HCT116 (cell line): ENCODE data around the gene EPHA4. TPM values are rescaled to one million over a fixed set of nuclear protein-coding genes. Genes with fewer than 3 reads are reported as not detected.

Experiments
- ATAC-seq: fragments of 200-7000 bp; cut with Tn5 transposase; 2 replicates; pipeline ENCODE4 v1.9.1; 2020; ENCODE audit warnings: mild to moderate bottlenecking, moderate library complexity
- BruUV-seq: library from RNA; stranded (reverse); fragments of 400-500 nt; replicated peaks from 2 replicates; lab custom pipeline; 2021; lab: Mats Ljungman, UMichigan
- CTCF ChIA-PET: fragments of 300-600 bp; sonication (Branson Sonifier 250); formaldehyde crosslinking; loops from one replicate; lab custom pipeline; 2021; ENCODE audit warnings: antibody characterized with exemption; lab: Charles Lee
- POLR2A ChIA-PET: fragments of 300-600, 350-600 bp; sonication (Branson Sonifier 250); formaldehyde crosslinking; loops from one replicate; lab custom pipeline; 2021; ENCODE audit warnings: antibody characterized with exemption; lab: Charles Lee
- RAD21 ChIA-PET, 2 experiments: fragments of 300-600 bp; sonication (Branson Sonifier 250); formaldehyde crosslinking; loops; one replicate each; lab custom pipeline; 2023; ENCODE audit warnings: low total read pairs in 2 of 2; ENCODE audit not compliant: uncharacterized antibody in 2 of 2, unreplicated experiment in 2 of 2, low non-redundant PET in 1 of 2; lab: Charles Lee
- DNase-seq: peaks from one replicate; pipeline ENCODE4 v3.0.0-alpha.2; 2010; ENCODE audit warnings: low read depth, low spot score
- H2AFZ ChIP-seq: fragments of 200-600 bp; shearing (Covaris generic), sonication (generic); 2 replicates; pipeline ENCODE4 v1.6.1; 2017; ENCODE audit warnings: low read depth, mixed run types, mixed read lengths, antibody characterized with exemption, low read length; ENCODE audit not compliant: poor library complexity, severe bottlenecking
- H3K27ac ChIP-seq: 2 replicates; pipeline ENCODE4 v1.5.1; 2012; ENCODE audit warnings: low read depth, low read length
- H3K27me3 ChIP-seq: fragments of 200-600 bp; sonication (generic); 2 replicates; pipeline ENCODE4 v1.6.1; 2016; ENCODE audit warnings: mixed run types, low read length, mixed read lengths; ENCODE audit not compliant: insufficient read depth
- H3K36me3 ChIP-seq, 2 experiments: fragments of 200-500 bp in 1 of 2; fragments of 200-600 bp in 1 of 2; sonication (Bioruptor generic) in 1 of 2; sonication (generic) in 1 of 2; 2 replicates each; pipeline versions ENCODE4 v1.5.1 to v1.6.1; 2014 to 2016; ENCODE audit warnings: low read length in 2 of 2, inconsistent platforms in 1 of 2, mixed read lengths in 1 of 2, mixed run types in 1 of 2; ENCODE audit not compliant: insufficient read depth in 2 of 2, control insufficient read depth in 1 of 2
- H3K4me1 ChIP-seq, 2 experiments: fragments of 200-600 bp in 1 of 2; sonication (generic) in 1 of 2; 2 replicates each; pipeline versions ENCODE4 v1.5.1 to v1.6.1; 2012 to 2017; ENCODE audit warnings: low read length in 2 of 2, inconsistent platforms in 1 of 2, mild to moderate bottlenecking in 1 of 2, mixed read lengths in 1 of 2, mixed run types in 1 of 2, moderate library complexity in 1 of 2; ENCODE audit not compliant: insufficient read depth in 2 of 2, control insufficient read depth in 1 of 2
- H3K4me2 ChIP-seq: fragments of 200-600 bp; sonication (generic); 2 replicates; pipeline ENCODE4 v1.6.1; 2017; ENCODE audit warnings: mixed run types, low read length, mixed read lengths
- H3K4me3 ChIP-seq, 2 experiments: fragments of 200-600 bp in 1 of 2; sonication (generic) in 1 of 2; replicated peaks in 1 of 2; 2 replicates each; pipeline ENCODE4 v1.5.1; 2011 to 2016; ENCODE audit warnings: low read length in 2 of 2, control low read depth in 1 of 2, low read depth in 1 of 2, mild to moderate bottlenecking in 1 of 2, mixed read lengths in 1 of 2, mixed run types in 1 of 2
- H3K79me2 ChIP-seq: fragments of 200-600 bp; sonication (generic); 2 replicates; pipeline ENCODE4 v1.6.1; 2017; ENCODE audit warnings: mild to moderate bottlenecking, mixed run types, low read length, moderate library complexity, mixed read lengths; ENCODE audit not compliant: insufficient read depth
- H3K9ac ChIP-seq: fragments of 200-600 bp; sonication (generic); 2 replicates; pipeline ENCODE4 v1.6.1; 2016; ENCODE audit warnings: low read length, mixed read lengths
- H3K9me2 ChIP-seq: fragments of 200-600 bp; sonication (generic), shearing (Covaris generic); 2 replicates; pipeline ENCODE4 v1.6.1; 2017; ENCODE audit warnings: mixed run types, mild to moderate bottlenecking, moderate library complexity; ENCODE audit not compliant: insufficient read depth
- H3K9me3 ChIP-seq, 2 experiments: fragments of 200-500 bp in 1 of 2; fragments of 200-600 bp in 1 of 2; sonication (Bioruptor generic) in 1 of 2; sonication (generic) in 1 of 2; 2 replicates each; pipeline ENCODE4 v1.6.1; 2014 to 2017; ENCODE audit warnings: low read length in 2 of 2, mixed read lengths in 2 of 2, inconsistent platforms in 1 of 2, low read depth in 1 of 2, mild to moderate bottlenecking in 1 of 2, mixed run types in 1 of 2, moderate library complexity in 1 of 2; ENCODE audit not compliant: control insufficient read depth in 1 of 2, insufficient read depth in 1 of 2
- H4K20me1 ChIP-seq: fragments of 200-600 bp; sonication (generic), shearing (Covaris generic); 2 replicates; pipeline ENCODE4 v1.6.1; 2017; ENCODE audit warnings: mixed run types, mild to moderate bottlenecking, moderate library complexity; ENCODE audit not compliant: insufficient read depth
- ATF3 ChIP-seq: IDR thresholded peaks from 2 replicates; pipeline ENCODE4 v1.6.1; 2012
- CEBPB ChIP-seq: IDR thresholded peaks from 2 replicates; pipeline ENCODE4 v1.6.1; 2012; ENCODE audit warnings: low read depth
- EGR1 ChIP-seq: IDR thresholded peaks from 2 replicates; pipeline ENCODE4 v1.6.1; 2012; ENCODE audit warnings: low read depth
- ELF1 ChIP-seq: IDR thresholded peaks from 2 replicates; pipeline ENCODE4 v1.6.1; 2012; ENCODE audit warnings: low read depth, borderline replicate concordance
- EZH2 ChIP-seq: fragments of 200-600 bp; sonication (generic); IDR thresholded peaks from 2 replicates; pipeline ENCODE4 v1.6.1; 2017; ENCODE audit warnings: antibody characterized with exemption, mixed run types
- EZH2phosphoT487 ChIP-seq: fragments of 200-600 bp; IDR thresholded peaks from 2 replicates; pipeline ENCODE4 v1.6.1; 2018; ENCODE audit warnings: antibody characterized with exemption, borderline replicate concordance
- FOSL1 ChIP-seq: IDR thresholded peaks from 2 replicates; pipeline ENCODE4 v1.6.1; 2012; ENCODE audit warnings: low read depth
- POLR2A ChIP-seq: IDR thresholded peaks from 2 replicates; pipeline ENCODE4 v1.7.0; 2011; ENCODE audit warnings: borderline replicate concordance; ENCODE audit not compliant: insufficient read depth, insufficient read length; ENCODE audit errors: extremely low read depth
- POLR2AphosphoS5 ChIP-seq: IDR thresholded peaks from 2 replicates; pipeline ENCODE4 v1.6.1; 2011; ENCODE audit warnings: mild to moderate bottlenecking, low read depth, low read length, moderate library complexity
- RAD21 ChIP-seq: IDR thresholded peaks from 2 replicates; pipeline ENCODE4 v1.6.1; 2012; ENCODE audit warnings: low read depth, mild to moderate bottlenecking
- TCF7L2 ChIP-seq: IDR thresholded peaks from 2 replicates; pipeline ENCODE4 v1.7.0; 2011; ENCODE audit warnings: borderline replicate concordance, inconsistent platforms; ENCODE audit not compliant: insufficient read depth, insufficient read length; ENCODE audit errors: extremely low read depth
- YY1 ChIP-seq: IDR thresholded peaks from 2 replicates; pipeline ENCODE4 v1.6.1; 2011; ENCODE audit warnings: low read length, low read depth, moderate library complexity, mild to moderate bottlenecking; ENCODE audit not compliant: insufficient replicate concordance; ENCODE audit errors: extremely low read depth
- ZFX ChIP-seq: fragments of 450-650 bp; IDR thresholded peaks from 2 replicates; pipeline ENCODE4 v1.6.1; 2017
- intact Hi-C: fragments of 100-400 bp; cut with micrococcal nuclease; formaldehyde crosslinking; loops from 2 replicates; pipeline ENCODE4 v1.10.0; 2022
- total RNA-seq: library from RNA; stranded (reverse); gene quantifications from one replicate; pipeline ENCODE4 v1.2.1, GENCODE V29; 2021; ENCODE audit not compliant: unreplicated experiment
- TF ChIP-seq, protein P1 (sequence below): IDR thresholded peaks from 2 replicates; pipeline ENCODE4 v1.6.1; 2012; ENCODE audit warnings: low read depth
- TF ChIP-seq, protein P2 (sequence below), 3 experiments: fragments of 200-600 bp in 1 of 3; sonication (generic) in 1 of 3; IDR thresholded peaks in 2 of 3; conservative IDR thresholded peaks in 1 of 3; 2 replicates each; pipeline ENCODE4 v1.5.1; 2012 to 2017; ENCODE audit warnings: low read depth in 2 of 3, low read length in 2 of 3, antibody characterized with exemption in 1 of 3, borderline replicate concordance in 1 of 3, control low read depth in 1 of 3, mild to moderate bottlenecking in 1 of 3, mixed read lengths in 1 of 3, mixed run types in 1 of 3, moderate library complexity in 1 of 3; ENCODE audit not compliant: insufficient read depth in 1 of 3
- TF ChIP-seq, protein P3 (sequence below): IDR thresholded peaks from 2 replicates; pipeline ENCODE4 v1.6.1; 2012

EPHA4 gene
- total RNA-seq, 1 experiment from 2014 or later, result 3.5 TPM

- no peaks in the 10 kb centered on the region for H3K27me3 ChIP-seq
- POLR2A ChIA-PET, result no interaction called here
- BruUV-seq, result no TSS peak
- TF ChIP-seq CEBPB, result no peak
- TF ChIP-seq, protein P1, sequence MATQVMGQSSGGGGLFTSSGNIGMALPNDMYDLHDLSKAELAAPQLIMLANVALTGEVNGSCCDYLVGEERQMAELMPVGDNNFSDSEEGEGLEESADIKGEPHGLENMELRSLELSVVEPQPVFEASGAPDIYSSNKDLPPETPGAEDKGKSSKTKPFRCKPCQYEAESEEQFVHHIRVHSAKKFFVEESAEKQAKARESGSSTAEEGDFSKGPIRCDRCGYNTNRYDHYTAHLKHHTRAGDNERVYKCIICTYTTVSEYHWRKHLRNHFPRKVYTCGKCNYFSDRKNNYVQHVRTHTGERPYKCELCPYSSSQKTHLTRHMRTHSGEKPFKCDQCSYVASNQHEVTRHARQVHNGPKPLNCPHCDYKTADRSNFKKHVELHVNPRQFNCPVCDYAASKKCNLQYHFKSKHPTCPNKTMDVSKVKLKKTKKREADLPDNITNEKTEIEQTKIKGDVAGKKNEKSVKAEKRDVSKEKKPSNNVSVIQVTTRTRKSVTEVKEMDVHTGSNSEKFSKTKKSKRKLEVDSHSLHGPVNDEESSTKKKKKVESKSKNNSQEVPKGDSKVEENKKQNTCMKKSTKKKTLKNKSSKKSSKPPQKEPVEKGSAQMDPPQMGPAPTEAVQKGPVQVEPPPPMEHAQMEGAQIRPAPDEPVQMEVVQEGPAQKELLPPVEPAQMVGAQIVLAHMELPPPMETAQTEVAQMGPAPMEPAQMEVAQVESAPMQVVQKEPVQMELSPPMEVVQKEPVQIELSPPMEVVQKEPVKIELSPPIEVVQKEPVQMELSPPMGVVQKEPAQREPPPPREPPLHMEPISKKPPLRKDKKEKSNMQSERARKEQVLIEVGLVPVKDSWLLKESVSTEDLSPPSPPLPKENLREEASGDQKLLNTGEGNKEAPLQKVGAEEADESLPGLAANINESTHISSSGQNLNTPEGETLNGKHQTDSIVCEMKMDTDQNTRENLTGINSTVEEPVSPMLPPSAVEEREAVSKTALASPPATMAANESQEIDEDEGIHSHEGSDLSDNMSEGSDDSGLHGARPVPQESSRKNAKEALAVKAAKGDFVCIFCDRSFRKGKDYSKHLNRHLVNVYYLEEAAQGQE, result no peak
- no peak for TF ChIP-seq EGR1
- no peak for TF ChIP-seq TCF7L2
- TF ChIP-seq, protein P2, sequence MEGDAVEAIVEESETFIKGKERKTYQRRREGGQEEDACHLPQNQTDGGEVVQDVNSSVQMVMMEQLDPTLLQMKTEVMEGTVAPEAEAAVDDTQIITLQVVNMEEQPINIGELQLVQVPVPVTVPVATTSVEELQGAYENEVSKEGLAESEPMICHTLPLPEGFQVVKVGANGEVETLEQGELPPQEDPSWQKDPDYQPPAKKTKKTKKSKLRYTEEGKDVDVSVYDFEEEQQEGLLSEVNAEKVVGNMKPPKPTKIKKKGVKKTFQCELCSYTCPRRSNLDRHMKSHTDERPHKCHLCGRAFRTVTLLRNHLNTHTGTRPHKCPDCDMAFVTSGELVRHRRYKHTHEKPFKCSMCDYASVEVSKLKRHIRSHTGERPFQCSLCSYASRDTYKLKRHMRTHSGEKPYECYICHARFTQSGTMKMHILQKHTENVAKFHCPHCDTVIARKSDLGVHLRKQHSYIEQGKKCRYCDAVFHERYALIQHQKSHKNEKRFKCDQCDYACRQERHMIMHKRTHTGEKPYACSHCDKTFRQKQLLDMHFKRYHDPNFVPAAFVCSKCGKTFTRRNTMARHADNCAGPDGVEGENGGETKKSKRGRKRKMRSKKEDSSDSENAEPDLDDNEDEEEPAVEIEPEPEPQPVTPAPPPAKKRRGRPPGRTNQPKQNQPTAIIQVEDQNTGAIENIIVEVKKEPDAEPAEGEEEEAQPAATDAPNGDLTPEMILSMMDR (IDR thresholded peaks at IDR 0.05 in 2 of 3, conservative IDR thresholded peaks at IDR 0.05 in 1 of 3; ENCODE audit: borderline replicate concordance in 1 of 3, insufficient read depth in 1 of 3, low read depth in 2 of 3, low read length in 2 of 3), result no peak
- TF ChIP-seq EZH2, result no peak
- no peak for TF ChIP-seq ZFX
- TF ChIP-seq ELF1, result no peak
- no peak for TF ChIP-seq POLR2AphosphoS5
- no peak for TF ChIP-seq ATF3
- no peak for TF ChIP-seq RAD21
- no peak for TF ChIP-seq FOSL1
- TF ChIP-seq, protein P3, sequence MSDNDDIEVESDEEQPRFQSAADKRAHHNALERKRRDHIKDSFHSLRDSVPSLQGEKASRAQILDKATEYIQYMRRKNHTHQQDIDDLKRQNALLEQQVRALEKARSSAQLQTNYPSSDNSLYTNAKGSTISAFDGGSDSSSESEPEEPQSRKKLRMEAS, result no peak
- no peak for TF ChIP-seq POLR2A
- TF ChIP-seq EZH2phosphoT487, result no peak
- TF ChIP-seq YY1, result no peak
- TF ChIP-seq, all 23 proteins: peak for 0
- H3K79me2 ChIP-seq, result no peaks in the 10 kb centered on the region
- H4K20me1 ChIP-seq, result no peaks in the 10 kb centered on the region
- RAD21 ChIA-PET, result no interaction called here
- no peak overlapping the region for H2AFZ ChIP-seq
- H3K27ac ChIP-seq, result no peak overlapping the region
- H3K4me2 ChIP-seq, result no peak overlapping the region
- no peak overlapping the region for H3K4me3 ChIP-seq
- no peak overlapping the region for H3K9ac ChIP-seq
- ATAC-seq, result no peak
- H3K9me3 ChIP-seq, result no peaks in the 10 kb centered on the region
- intact Hi-C loops, result no loop called here
- no peak for DNase-seq
- CTCF ChIA-PET, result no interaction called here
- no peaks in the 10 kb centered on the region for H3K36me3 ChIP-seq
- no peaks in the 10 kb centered on the region for H3K4me1 ChIP-seq
- no peaks in the 10 kb centered on the region for H3K9me2 ChIP-seq
Measured at GRCh38 chr2:221426929-221427328, 145.2 kb downstream of the EPHA4 start.
